Measurements from ENCODE around the gene TEDC1. TPM values are rescaled to one million over a fixed set of nuclear protein-coding genes. Genes with fewer than 3 reads are reported as not detected.

Gene TEDC1
- total RNA-seq, 2 donors from 2014 or later, result 9.1 to 23.8 TPM

DNA sequence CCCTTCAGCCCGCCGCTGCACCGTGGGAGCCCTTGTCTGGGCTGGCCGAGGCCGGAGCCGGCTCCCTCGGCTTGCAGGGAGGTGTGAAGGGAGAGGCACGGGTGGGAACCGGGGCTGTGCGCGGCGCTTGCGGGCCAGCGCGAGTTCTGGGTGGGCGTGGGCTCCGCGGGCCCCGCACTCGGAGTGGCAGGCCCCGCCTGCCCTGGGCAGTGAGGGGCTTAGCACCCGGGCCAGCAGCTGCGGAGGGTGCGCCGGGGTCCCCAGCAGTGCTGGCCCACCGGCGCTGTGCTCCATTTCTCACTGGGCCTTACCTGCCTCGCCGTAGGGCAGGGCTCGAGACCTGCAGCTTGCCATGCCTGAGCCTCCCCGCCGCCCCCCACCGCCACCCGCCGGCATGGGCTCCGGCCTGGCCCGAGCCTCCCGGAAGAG is 56.7 kb downstream of the TEDC1 start:
- Mint-ChIP-seq H3K4me3 (no peak overlapping the region), H3K27ac (no peak overlapping the region), H3K27me3 (ENCODE audit: insufficient read depth) (no peaks in the 10 kb centered on the region), H3K9me3 (peaks cover 77% of the 10 kb centered on the region), H3K36me3 (ENCODE audit: low read depth) (no peaks in the 10 kb centered on the region), H3K4me1 (no peaks in the 10 kb centered on the region)
- TF ChIP-seq CTCF (conservative IDR thresholded peaks at IDR 0.05), result no peak
- H3K27me3 ChIP-seq (ENCODE audit: control insufficient read depth, insufficient read depth, low read length, poor library complexity, severe bottlenecking), result no peaks in the 10 kb centered on the region
- H3K4me3 ChIP-seq (ENCODE audit: low read length), result no peak overlapping the region
- no peak for DNase-seq
- WGBS, 2 experiments (ENCODE audit: insufficient coverage in 1 of 2, insufficient read length in 1 of 2), result 93 to 97% methylated on average over 13 to 38 of the region's 38 CpGs
- no peaks in the 10 kb centered on the region for H3K4me1 ChIP-seq (ENCODE audit: control insufficient read depth, insufficient read depth, low read length)
- no peak overlapping the region for H3K9ac ChIP-seq (ENCODE audit: extremely low read depth, low read length, poor library complexity, severe bottlenecking)
- H3K36me3 ChIP-seq (ENCODE audit: control insufficient read depth, insufficient read depth, low read length), result no peaks in the 10 kb centered on the region
- H3K27ac ChIP-seq (ENCODE audit: low read depth, low read length), result no peak overlapping the region
- peaks cover 27% of the 10 kb centered on the region for H3K9me3 ChIP-seq (ENCODE audit: control insufficient read depth, low read length)

Other genes starting within 250 kb of the TEDC1 start
- gene BTBD6, start 242.7 kb upstream of the TEDC1 start, total RNA-seq, result 10 to 100 TPM; 21.8 to 26.9 TPM
- gene BRF1, start 190.2 kb upstream of the TEDC1 start, total RNA-seq, result 10 to 100 TPM; 37.0 to 44.5 TPM
- 100 to 1,000 TPM; 117 to 121 TPM for gene PACS2, start 176.5 kb upstream of the TEDC1 start, total RNA-seq
- 1 to 10 TPM; 1.9 to 3.5 TPM for gene TEX22, start 92.7 kb upstream of the TEDC1 start, total RNA-seq
- gene MTA1, start 71.4 kb upstream of the TEDC1 start, total RNA-seq, result 100 to 1,000 TPM; 245 to 246 TPM
- gene CRIP2, start 16.4 kb upstream of the TEDC1 start, total RNA-seq, result 1 to 10 TPM; 3.9 to 5.3 TPM
- gene CRIP1, start 4.4 kb upstream of the TEDC1 start, total RNA-seq, result 10 to 100 TPM in 1 of 2 donors, 1 to 10 TPM in 1; 7.0 to 47.1 TPM
- gene TMEM121, start 35.3 kb downstream of the TEDC1 start, total RNA-seq, result 1 to 10 TPM in 1 of 2 donors, under 1 TPM in 1; 0.29 to 1.5 TPM